ENCODE measurements around the gene G6PC2.
"Not testable (repeated sequence)": the region's sequence is repeated elsewhere in the genome, so short reads cannot be mapped to it uniquely, and the experiment has no call there.

The G6PC2 gene

GRCh38 chr2:168901003-168901402 lies at the start of gene G6PC2:
Gene G6PC2 (plus strand): TSS chr2:168901291. CDS start chr2:168901332, 41 bp downstream.
- no peaks in the 10 kb centered on the region for H3K9me3 ChIP-seq (ENCODE audit: control insufficient read depth, low read length)
- H3K9ac ChIP-seq (ENCODE audit: low read length): no peak within 1 kb of the TSS
- no peaks in the 10 kb centered on the region for H3K27me3 ChIP-seq (ENCODE audit: control insufficient read depth, insufficient read depth, low read length)
- H3K36me3 ChIP-seq (ENCODE audit: control insufficient read depth, insufficient read depth, low read length): no peaks in the 10 kb centered on the region
- H3K4me1 ChIP-seq (ENCODE audit: control insufficient read depth, insufficient read depth, low read length): no peaks in the 10 kb centered on the region
- H3K4me3 ChIP-seq (ENCODE audit: low read length): no peak within 1 kb of the TSS

- Histone ChIP-seq H3K27me3 (ENCODE audit: control insufficient read depth, insufficient read depth, low read length) (no peaks in the 10 kb centered on the region), H3K9ac (ENCODE audit: low read length) (no peak overlapping the region), H3K4me1 (ENCODE audit: control insufficient read depth, insufficient read depth, low read length) (no peaks in the 10 kb centered on the region)
These were observed 49.3 kb upstream of the G6PC2 start for GRCh38 chr2:168851674-168852320.

GRCh38 chr2:168852481-168852880 lies 48.6 kb upstream of the G6PC2 start:
- Histone ChIP-seq H3K36me3 (ENCODE audit: control insufficient read depth, insufficient read depth, low read length) (peaks cover 3% of the 10 kb centered on the region), H3K4me1 (ENCODE audit: control insufficient read depth, insufficient read depth, low read length) (no peaks in the 10 kb centered on the region), H3K27me3 (ENCODE audit: control insufficient read depth, insufficient read depth, low read length) (no peaks in the 10 kb centered on the region), H3K9ac (ENCODE audit: low read length) (no peak overlapping the region), H3K9me3 (ENCODE audit: control insufficient read depth, low read length) (no peaks in the 10 kb centered on the region), H3K4me3 (ENCODE audit: low read length) (no peak overlapping the region)

More at GRCh38 chr2:168851674-168852320, 49.3 kb upstream of the G6PC2 start:
- Histone ChIP-seq H3K36me3 (ENCODE audit: control insufficient read depth, insufficient read depth, low read length) (peaks cover 3% of the 10 kb centered on the region), H3K4me3 (ENCODE audit: low read length) (no peak overlapping the region), H3K9me3 (ENCODE audit: control insufficient read depth, low read length) (no peaks in the 10 kb centered on the region)

- H3K4me3 ChIP-seq (ENCODE audit: low read length): no peak overlapping the region
- H3K4me1 ChIP-seq (ENCODE audit: control insufficient read depth, insufficient read depth, low read length): no peaks in the 10 kb centered on the region
- H3K36me3 ChIP-seq (ENCODE audit: control insufficient read depth, insufficient read depth, low read length): peaks cover 3% of the 10 kb centered on the region
- H3K9me3 ChIP-seq (ENCODE audit: control insufficient read depth, low read length): no peaks in the 10 kb centered on the region
- no peak overlapping the region for H3K9ac ChIP-seq (ENCODE audit: low read length)
- no peaks in the 10 kb centered on the region for H3K27me3 ChIP-seq (ENCODE audit: control insufficient read depth, insufficient read depth, low read length)
These were observed 47.6 kb upstream of the G6PC2 start for GRCh38 chr2:168853471-168853870.

GRCh38 chr2:168854651-168855050 lies 46.4 kb upstream of the G6PC2 start:
- no peaks in the 10 kb centered on the region for H3K9me3 ChIP-seq (ENCODE audit: control insufficient read depth, low read length)
- no peaks in the 10 kb centered on the region for H3K4me1 ChIP-seq (ENCODE audit: control insufficient read depth, insufficient read depth, low read length)
- no peak overlapping the region for H3K9ac ChIP-seq (ENCODE audit: low read length)
- H3K4me3 ChIP-seq (ENCODE audit: low read length): no peak overlapping the region
- peaks cover 3% of the 10 kb centered on the region for H3K36me3 ChIP-seq (ENCODE audit: control insufficient read depth, insufficient read depth, low read length)
- H3K27me3 ChIP-seq (ENCODE audit: control insufficient read depth, insufficient read depth, low read length): no peaks in the 10 kb centered on the region

GRCh38 chr2:168855601-168856000 lies 45.5 kb upstream of the G6PC2 start:
- H3K4me1 ChIP-seq (ENCODE audit: control insufficient read depth, insufficient read depth, low read length): no peaks in the 10 kb centered on the region
- H3K9ac ChIP-seq (ENCODE audit: low read length): no peak overlapping the region
- H3K4me3 ChIP-seq (ENCODE audit: low read length): no peak overlapping the region
- no peaks in the 10 kb centered on the region for H3K27me3 ChIP-seq (ENCODE audit: control insufficient read depth, insufficient read depth, low read length)
- H3K36me3 ChIP-seq (ENCODE audit: control insufficient read depth, insufficient read depth, low read length): peaks cover 3% of the 10 kb centered on the region
- no peaks in the 10 kb centered on the region for H3K9me3 ChIP-seq (ENCODE audit: control insufficient read depth, low read length)

- no peaks in the 10 kb centered on the region for H3K36me3 ChIP-seq (ENCODE audit: control insufficient read depth, insufficient read depth, low read length)
- H3K27me3 ChIP-seq (ENCODE audit: control insufficient read depth, insufficient read depth, low read length): no peaks in the 10 kb centered on the region
- H3K4me1 ChIP-seq (ENCODE audit: control insufficient read depth, insufficient read depth, low read length): no peaks in the 10 kb centered on the region
- no peak overlapping the region for H3K4me3 ChIP-seq (ENCODE audit: low read length)
- no peaks in the 10 kb centered on the region for H3K9me3 ChIP-seq (ENCODE audit: control insufficient read depth, low read length)
- H3K9ac ChIP-seq (ENCODE audit: low read length): no peak overlapping the region
These were observed 42.9 kb upstream of the G6PC2 start for GRCh38 chr2:168858146-168858545.

- not testable (repeated sequence) for H3K36me3 ChIP-seq (ENCODE audit: control insufficient read depth, insufficient read depth, low read length); H3K4me1 ChIP-seq (ENCODE audit: control insufficient read depth, insufficient read depth, low read length); H3K9ac ChIP-seq (ENCODE audit: low read length); H3K9me3 ChIP-seq (ENCODE audit: control insufficient read depth, low read length); H3K4me3 ChIP-seq (ENCODE audit: low read length); H3K27me3 ChIP-seq (ENCODE audit: control insufficient read depth, insufficient read depth, low read length)
These were observed 33.9 kb upstream of the G6PC2 start for GRCh38 chr2:168867164-168867563.

GRCh38 chr2:168870369-168870768 lies 30.7 kb upstream of the G6PC2 start:
- H3K4me3 ChIP-seq (ENCODE audit: low read length); H3K9me3 ChIP-seq (ENCODE audit: control insufficient read depth, low read length); H3K9ac ChIP-seq (ENCODE audit: low read length); H3K4me1 ChIP-seq (ENCODE audit: control insufficient read depth, insufficient read depth, low read length); H3K27me3 ChIP-seq (ENCODE audit: control insufficient read depth, insufficient read depth, low read length); H3K36me3 ChIP-seq (ENCODE audit: control insufficient read depth, insufficient read depth, low read length): not testable (repeated sequence)

- not testable (repeated sequence) for H3K9ac ChIP-seq (ENCODE audit: low read length); H3K4me3 ChIP-seq (ENCODE audit: low read length); H3K36me3 ChIP-seq (ENCODE audit: control insufficient read depth, insufficient read depth, low read length); H3K27me3 ChIP-seq (ENCODE audit: control insufficient read depth, insufficient read depth, low read length); H3K9me3 ChIP-seq (ENCODE audit: control insufficient read depth, low read length); H3K4me1 ChIP-seq (ENCODE audit: control insufficient read depth, insufficient read depth, low read length)
These were observed 30.3 kb upstream of the G6PC2 start for GRCh38 chr2:168870824-168871223.

GRCh38 chr2:168874368-168875054 lies 26.6 kb upstream of the G6PC2 start:
- H3K36me3 ChIP-seq (ENCODE audit: control insufficient read depth, insufficient read depth, low read length): no peaks in the 10 kb centered on the region
- no peaks in the 10 kb centered on the region for H3K9me3 ChIP-seq (ENCODE audit: control insufficient read depth, low read length)
- H3K4me3 ChIP-seq (ENCODE audit: low read length): no peak overlapping the region
- H3K4me1 ChIP-seq (ENCODE audit: control insufficient read depth, insufficient read depth, low read length): no peaks in the 10 kb centered on the region
- no peaks in the 10 kb centered on the region for H3K27me3 ChIP-seq (ENCODE audit: control insufficient read depth, insufficient read depth, low read length)
- H3K9ac ChIP-seq (ENCODE audit: low read length): no peak overlapping the region

GRCh38 chr2:168882163-168882562 lies 18.9 kb upstream of the G6PC2 start:
- H3K9me3 ChIP-seq (ENCODE audit: control insufficient read depth, low read length); H3K9ac ChIP-seq (ENCODE audit: low read length); H3K27me3 ChIP-seq (ENCODE audit: control insufficient read depth, insufficient read depth, low read length); H3K36me3 ChIP-seq (ENCODE audit: control insufficient read depth, insufficient read depth, low read length); H3K4me1 ChIP-seq (ENCODE audit: control insufficient read depth, insufficient read depth, low read length); H3K4me3 ChIP-seq (ENCODE audit: low read length): not testable (repeated sequence)
